HL-60 (cell line): ENCODE data around the gene MED6.

Experiments used
- GABPA ChIP-seq: IDR thresholded peaks from 2 replicates; pipeline ENCODE4 v1.6.1; 2012; ENCODE audit warnings: low read depth
- POLR2AphosphoS5 ChIP-seq: IDR thresholded peaks from 2 replicates; pipeline ENCODE4 v1.6.1; 2012; ENCODE audit warnings: low read depth
- SPI1 ChIP-seq: IDR thresholded peaks from 2 replicates; pipeline ENCODE4 v1.6.1; 2012; ENCODE audit warnings: low read depth, mild to moderate bottlenecking, borderline replicate concordance
- TF ChIP-seq, protein P1 (sequence below): IDR thresholded peaks from one replicate; pipeline ENCODE4 v1.5.1; 2011; ENCODE audit warnings: low read length, control low read depth, inconsistent platforms; ENCODE audit not compliant: insufficient read depth
- TF ChIP-seq, protein P2 (sequence below): IDR thresholded peaks from 2 replicates; pipeline ENCODE4 v1.6.1; 2012; ENCODE audit warnings: low read depth; ENCODE audit not compliant: insufficient replicate concordance

DNA sequence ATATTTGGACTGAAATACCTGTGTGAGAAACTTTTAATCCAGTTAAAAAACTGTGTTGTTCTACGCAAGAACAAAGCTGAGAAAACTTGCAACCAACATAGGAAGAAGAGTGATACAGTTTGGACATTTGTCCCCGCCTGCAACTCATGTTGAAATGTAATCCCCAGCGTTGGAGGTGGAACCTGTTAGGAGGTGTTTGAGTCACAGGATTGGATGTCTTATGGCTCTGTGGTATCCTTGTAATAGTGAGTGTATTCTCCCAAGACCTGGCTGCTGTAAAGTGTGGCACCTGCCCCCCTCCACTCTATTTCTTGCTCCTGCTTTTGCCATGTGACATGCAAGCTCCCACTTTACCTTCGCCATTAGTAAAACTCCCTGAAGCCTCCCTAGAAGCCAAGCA, 37.0 kb downstream of the MED6 start:
- TF ChIP-seq, protein P1, sequence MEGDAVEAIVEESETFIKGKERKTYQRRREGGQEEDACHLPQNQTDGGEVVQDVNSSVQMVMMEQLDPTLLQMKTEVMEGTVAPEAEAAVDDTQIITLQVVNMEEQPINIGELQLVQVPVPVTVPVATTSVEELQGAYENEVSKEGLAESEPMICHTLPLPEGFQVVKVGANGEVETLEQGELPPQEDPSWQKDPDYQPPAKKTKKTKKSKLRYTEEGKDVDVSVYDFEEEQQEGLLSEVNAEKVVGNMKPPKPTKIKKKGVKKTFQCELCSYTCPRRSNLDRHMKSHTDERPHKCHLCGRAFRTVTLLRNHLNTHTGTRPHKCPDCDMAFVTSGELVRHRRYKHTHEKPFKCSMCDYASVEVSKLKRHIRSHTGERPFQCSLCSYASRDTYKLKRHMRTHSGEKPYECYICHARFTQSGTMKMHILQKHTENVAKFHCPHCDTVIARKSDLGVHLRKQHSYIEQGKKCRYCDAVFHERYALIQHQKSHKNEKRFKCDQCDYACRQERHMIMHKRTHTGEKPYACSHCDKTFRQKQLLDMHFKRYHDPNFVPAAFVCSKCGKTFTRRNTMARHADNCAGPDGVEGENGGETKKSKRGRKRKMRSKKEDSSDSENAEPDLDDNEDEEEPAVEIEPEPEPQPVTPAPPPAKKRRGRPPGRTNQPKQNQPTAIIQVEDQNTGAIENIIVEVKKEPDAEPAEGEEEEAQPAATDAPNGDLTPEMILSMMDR, result no peak
- TF ChIP-seq POLR2AphosphoS5 (no peak), GABPA (no peak), SPI1 (no peak)
- TF ChIP-seq, protein P2, sequence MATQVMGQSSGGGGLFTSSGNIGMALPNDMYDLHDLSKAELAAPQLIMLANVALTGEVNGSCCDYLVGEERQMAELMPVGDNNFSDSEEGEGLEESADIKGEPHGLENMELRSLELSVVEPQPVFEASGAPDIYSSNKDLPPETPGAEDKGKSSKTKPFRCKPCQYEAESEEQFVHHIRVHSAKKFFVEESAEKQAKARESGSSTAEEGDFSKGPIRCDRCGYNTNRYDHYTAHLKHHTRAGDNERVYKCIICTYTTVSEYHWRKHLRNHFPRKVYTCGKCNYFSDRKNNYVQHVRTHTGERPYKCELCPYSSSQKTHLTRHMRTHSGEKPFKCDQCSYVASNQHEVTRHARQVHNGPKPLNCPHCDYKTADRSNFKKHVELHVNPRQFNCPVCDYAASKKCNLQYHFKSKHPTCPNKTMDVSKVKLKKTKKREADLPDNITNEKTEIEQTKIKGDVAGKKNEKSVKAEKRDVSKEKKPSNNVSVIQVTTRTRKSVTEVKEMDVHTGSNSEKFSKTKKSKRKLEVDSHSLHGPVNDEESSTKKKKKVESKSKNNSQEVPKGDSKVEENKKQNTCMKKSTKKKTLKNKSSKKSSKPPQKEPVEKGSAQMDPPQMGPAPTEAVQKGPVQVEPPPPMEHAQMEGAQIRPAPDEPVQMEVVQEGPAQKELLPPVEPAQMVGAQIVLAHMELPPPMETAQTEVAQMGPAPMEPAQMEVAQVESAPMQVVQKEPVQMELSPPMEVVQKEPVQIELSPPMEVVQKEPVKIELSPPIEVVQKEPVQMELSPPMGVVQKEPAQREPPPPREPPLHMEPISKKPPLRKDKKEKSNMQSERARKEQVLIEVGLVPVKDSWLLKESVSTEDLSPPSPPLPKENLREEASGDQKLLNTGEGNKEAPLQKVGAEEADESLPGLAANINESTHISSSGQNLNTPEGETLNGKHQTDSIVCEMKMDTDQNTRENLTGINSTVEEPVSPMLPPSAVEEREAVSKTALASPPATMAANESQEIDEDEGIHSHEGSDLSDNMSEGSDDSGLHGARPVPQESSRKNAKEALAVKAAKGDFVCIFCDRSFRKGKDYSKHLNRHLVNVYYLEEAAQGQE, result no peak
